NCI-H69 (cell line): ENCODE data around the gene PHACTR1.

Experiments used
- DNase-seq: peaks from one replicate; lab custom pipeline; 2025; lab: John Stamatoyannopoulos, UW

The PHACTR1 gene

GRCh38 chr6:13195803-13196202, 479.2 kb downstream of the PHACTR1 start:
- DNase-seq = no peak

- no peak for DNase-seq
These were observed 481.6 kb downstream of the PHACTR1 start for GRCh38 chr6:13198168-13198567.

- DNase-seq = no peak
These were observed 484.8 kb downstream of the PHACTR1 start for GRCh38 chr6:13201336-13201735.

- DNase-seq = no peak
These were observed 486.6 kb downstream of the PHACTR1 start for GRCh38 chr6:13203145-13203544.

- no peak for DNase-seq
These were observed 488.5 kb downstream of the PHACTR1 start for GRCh38 chr6:13205106-13205505.

GRCh38 chr6:13212096-13212495, 495.5 kb downstream of the PHACTR1 start:
- DNase-seq = no peak

- DNase-seq = no peak
These were observed 496.0 kb downstream of the PHACTR1 start for GRCh38 chr6:13212538-13212937.

GRCh38 chr6:13215390-13215789, 498.8 kb downstream of the PHACTR1 start:
- no peak for DNase-seq

GRCh38 chr6:13216236-13217014, 499.9 kb downstream of the PHACTR1 start:
- DNase-seq = peak; percentile 89

- DNase-seq = no peak
These were observed 500.8 kb downstream of the PHACTR1 start for GRCh38 chr6:13217206-13217905.

- DNase-seq = no peak
These were observed 503.7 kb downstream of the PHACTR1 start for GRCh38 chr6:13220266-13220665.

- no peak for DNase-seq
These were observed 505.5 kb downstream of the PHACTR1 start for GRCh38 chr6:13222048-13222447.

GRCh38 chr6:13226071-13226470, 509.5 kb downstream of the PHACTR1 start:
- DNase-seq = no peak

GRCh38 chr6:13228264-13229204, 512.0 kb downstream of the PHACTR1 start:
- DNase-seq = no peak

- DNase-seq = peak; percentile 59
These were observed 512.9 kb downstream of the PHACTR1 start for GRCh38 chr6:13229205-13230085.

- DNase-seq = no peak
These were observed 516.5 kb downstream of the PHACTR1 start for GRCh38 chr6:13233106-13233505.

GRCh38 chr6:13234130-13234529, 517.6 kb downstream of the PHACTR1 start:
- DNase-seq = no peak

- no peak for DNase-seq
These were observed 518.8 kb downstream of the PHACTR1 start for GRCh38 chr6:13235339-13235738.

GRCh38 chr6:13237318-13237717, 520.8 kb downstream of the PHACTR1 start:
- DNase-seq = no peak

- DNase-seq = no peak
These were observed 521.5 kb downstream of the PHACTR1 start for GRCh38 chr6:13238017-13238416.

GRCh38 chr6:13238640-13239216, 522.2 kb downstream of the PHACTR1 start:
- DNase-seq = no peak
